Keratinocyte (primary cell): ENCODE results near the gene ABCC4. TPM values are rescaled to one million over a fixed set of nuclear protein-coding genes. Genes with fewer than 3 reads are reported as not detected.
A peak's percentile ranks its signal among the peaks of the same experiment; 100 is the strongest.

Experiments used
- DNase-seq: peaks from one replicate; pipeline ENCODE4 v3.0.0-alpha.2; 2011; ENCODE audit warnings: low read depth, missing footprints, low spot score
- FAIRE-seq: peaks from 2 replicates; lab custom pipeline; 2011; peaks lifted over from hg19 to GRCh38; lab: Jason Lieb, UNC
- H2AFZ ChIP-seq: 2 replicates; pipeline ENCODE4 v1.6.0; 2012; ENCODE audit warnings: low read length, control low read depth, inconsistent platforms; ENCODE audit not compliant: control insufficient read depth
- H3K27ac ChIP-seq: 2 replicates; pipeline ENCODE4 v1.5.1; 2011; ENCODE audit warnings: low read length; ENCODE audit not compliant: control insufficient read depth, insufficient read depth
- H3K27me3 ChIP-seq: 3 replicates; pipeline ENCODE4 v1.6.0; 2011; ENCODE audit warnings: low read length; ENCODE audit not compliant: control insufficient read depth, insufficient read depth; ENCODE audit errors: extremely low read depth
- H3K36me3 ChIP-seq, 2 experiments: 2 replicates in 1 of 2; 3 replicates in 1 of 2; pipeline ENCODE4 v1.5.1; 2011; ENCODE audit warnings: low read length in 2 of 2, mild to moderate bottlenecking in 1 of 2; ENCODE audit not compliant: control insufficient read depth in 2 of 2, insufficient read depth in 2 of 2; ENCODE audit errors: extremely low read depth in 1 of 2
- H3K4me1 ChIP-seq: 3 replicates; pipeline ENCODE4 v1.5.1; 2011; ENCODE audit warnings: low read length; ENCODE audit not compliant: control insufficient read depth, insufficient read depth; ENCODE audit errors: extremely low read depth
- H3K4me2 ChIP-seq: 3 replicates; pipeline ENCODE4 v1.6.0; 2011; ENCODE audit warnings: low read depth, low read length; ENCODE audit not compliant: control insufficient read depth, insufficient read depth; ENCODE audit errors: extremely low read depth
- H3K4me3 ChIP-seq, 3 experiments: fragments of 200-600 bp in 1 of 3; sonication (generic) in 1 of 3; 2 replicates in 2 of 3; 3 replicates in 1 of 3; pipeline ENCODE4 v1.5.1; 2011 to 2016; ENCODE audit warnings: low read length in 3 of 3, mild to moderate bottlenecking in 3 of 3, control low read depth in 2 of 3, inconsistent platforms in 1 of 3, low read depth in 1 of 3, mixed read lengths in 1 of 3, mixed run types in 1 of 3, moderate library complexity in 1 of 3; ENCODE audit not compliant: control insufficient read depth in 2 of 3, insufficient read depth in 2 of 3; ENCODE audit errors: extremely low read depth in 1 of 3
- H3K79me2 ChIP-seq: 2 replicates; pipeline ENCODE4 v1.6.0; 2012; ENCODE audit warnings: low read length; ENCODE audit not compliant: control insufficient read depth, insufficient read depth
- H3K9ac ChIP-seq: 3 replicates; pipeline ENCODE4 v1.6.0; 2011; ENCODE audit warnings: low read length; ENCODE audit not compliant: control insufficient read depth, insufficient read depth; ENCODE audit errors: extremely low read depth
- H3K9me1 ChIP-seq: 3 replicates; pipeline ENCODE4 v1.6.0; 2011; ENCODE audit warnings: low read length; ENCODE audit not compliant: control insufficient read depth, insufficient read depth; ENCODE audit errors: extremely low read depth
- H3K9me3 ChIP-seq: 2 replicates; pipeline ENCODE4 v1.5.1; 2012; ENCODE audit warnings: low read depth, low read length; ENCODE audit not compliant: control insufficient read depth
- H4K20me1 ChIP-seq: 3 replicates; pipeline ENCODE4 v1.6.0; 2011; ENCODE audit warnings: low read length; ENCODE audit not compliant: control insufficient read depth, insufficient read depth; ENCODE audit errors: extremely low read depth
- CTCF ChIP-seq, 3 experiments: IDR thresholded peaks in 1 of 3; conservative IDR thresholded peaks in 1 of 3; optimal IDR thresholded peaks in 1 of 3; 2 replicates in 2 of 3; 3 replicates in 1 of 3; pipeline versions ENCODE3 to v1.5.1; 2011; ENCODE audit warnings: low read length in 3 of 3, mild to moderate bottlenecking in 3 of 3, moderate library complexity in 2 of 3, control low read depth in 1 of 3, inconsistent platforms in 1 of 3; ENCODE audit not compliant: insufficient read depth in 2 of 3; ENCODE audit errors: extremely low read depth in 1 of 3
- EZH2 ChIP-seq: IDR thresholded peaks from one replicate; pipeline ENCODE4 v1.6.1; 2012; ENCODE audit warnings: inconsistent platforms, mild to moderate bottlenecking, low read length, moderate library complexity
- dilution Hi-C: fragments of 300-500 bp; cut with MboI; formaldehyde crosslinking; loops from one replicate; pipeline ENCODE4 v1.7.0; 2020; ENCODE audit warnings: low sequenced_read_pairs; ENCODE audit not compliant: extremely low pct_ligation_motif_present
- polyA plus RNA-seq, 5 experiments: library from polyadenylated mRNA; depleted of rRNA in 3 of 5; stranded (reverse) in 3 of 5; stranded (forward) in 1 of 5; unstranded in 1 of 5; fragments of >200 nt; gene quantifications; 1 replicate in 1 of 5; 2 replicates in 3 of 5; 3 replicates in 1 of 5; pipeline versions ENCODE4 v1.2.1 to v1.2.3, GENCODE V29; 2011 to 2012; ENCODE audit warnings: missing spikeins in 2 of 5, low read depth in 1 of 5, low replicate concordance in 1 of 5

ABCC4 gene
- polyA plus RNA-seq, 1 donor (not counting 4 experiments of a cell fraction or from before 2014, with no cell fraction given): 13.8 TPM

- Histone ChIP-seq H3K36me3 (no peaks in the 10 kb centered on the region), H3K9me1 (no peaks in the 10 kb centered on the region), H3K79me2 (no peaks in the 10 kb centered on the region), H4K20me1 (no peaks in the 10 kb centered on the region), H3K27me3 (no peaks in the 10 kb centered on the region), H2AFZ (no peak overlapping the region), H3K27ac (no peak overlapping the region), H3K4me1 (no peaks in the 10 kb centered on the region), H3K4me2 (no peak overlapping the region), H3K4me3 (no peak overlapping the region), H3K9me3 (no peaks in the 10 kb centered on the region), H3K9ac (no peak overlapping the region)
- DNase-seq: no peak
- dilution Hi-C loops: no loop called here
- no peak for FAIRE-seq
- TF ChIP-seq EZH2 (no peak), CTCF (optimal IDR thresholded peaks at IDR 0.05 in 1 of 3, IDR thresholded peaks at IDR 0.05 in 1 of 3, conservative IDR thresholded peaks at IDR 0.05 in 1 of 3; ENCODE audit: extremely low read depth in 1 of 3, insufficient read depth in 2 of 3, low read length in 3 of 3) (no peak)
Observed at GRCh38 chr13:95128045-95128643, 173.1 kb downstream of the ABCC4 start.

GRCh38 chr13:95124959-95125358, 176.3 kb downstream of the ABCC4 start:
- Histone ChIP-seq H4K20me1 (no peaks in the 10 kb centered on the region), H3K27ac (no peak overlapping the region), H3K9me1 (no peaks in the 10 kb centered on the region), H3K9ac (no peak overlapping the region), H3K9me3 (no peaks in the 10 kb centered on the region), H2AFZ (no peak overlapping the region), H3K4me1 (peaks cover 3% of the 10 kb centered on the region), H3K27me3 (no peaks in the 10 kb centered on the region), H3K36me3 (peaks cover 0 to 2% of the 10 kb centered on the region in 2 experiments), H3K4me3 (no peak overlapping the region), H3K4me2 (no peak overlapping the region), H3K79me2 (no peaks in the 10 kb centered on the region)
- dilution Hi-C loops: no loop called here
- TF ChIP-seq EZH2: no peak
- TF ChIP-seq CTCF (optimal IDR thresholded peaks at IDR 0.05 in 1 of 3, IDR thresholded peaks at IDR 0.05 in 1 of 3, conservative IDR thresholded peaks at IDR 0.05 in 1 of 3; ENCODE audit: extremely low read depth in 1 of 3, insufficient read depth in 2 of 3, low read length in 3 of 3): no peak
- DNase-seq (no peak), FAIRE-seq (peak; percentile 46)
